ENCODE results near the gene TBC1D2B.
A peak's percentile ranks its signal among the peaks of the same experiment; 100 is the strongest.

Gene TBC1D2B

DNA sequence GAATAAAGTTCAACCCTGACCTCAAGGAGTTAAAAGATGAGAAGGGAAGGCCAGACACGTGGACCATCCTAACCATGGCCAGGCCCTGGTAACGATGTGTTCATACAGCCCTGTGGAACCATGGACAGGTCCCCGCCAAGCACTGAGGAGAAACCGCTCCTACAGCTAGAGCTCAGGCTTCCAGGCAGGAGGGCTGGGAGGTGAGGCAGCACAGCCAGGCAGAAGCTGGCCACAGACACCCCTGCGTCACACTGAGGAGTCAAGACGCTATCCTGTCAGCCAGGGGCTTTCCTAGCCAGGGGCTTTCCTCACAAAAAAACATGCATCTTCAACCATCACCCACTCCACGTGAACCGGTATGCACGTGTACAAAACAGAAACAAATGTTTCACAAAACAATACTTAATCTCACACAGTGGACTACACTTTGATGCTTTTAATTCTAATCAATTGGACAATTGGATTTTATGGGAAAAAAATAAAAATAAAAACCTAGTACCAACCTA lies 73.2 kb downstream of the TBC1D2B start:
- no peak for TF ChIP-seq SIN3A (IDR thresholded peaks at IDR 0.05; ENCODE audit: borderline replicate concordance, insufficient read depth, low read length)
- no peak for TF ChIP-seq FOXP2 (optimal IDR thresholded peaks at IDR 0.05; ENCODE audit: borderline replicate concordance, extremely low read depth, extremely low read length, insufficient read depth)
- TF ChIP-seq POLR2AphosphoS5 (IDR thresholded peaks at IDR 0.05; ENCODE audit: low read depth, low read length): no peak
- no peak for TF ChIP-seq TAF1 (IDR thresholded peaks at IDR 0.05; ENCODE audit: borderline replicate concordance, insufficient read depth, low read length)
- TF ChIP-seq, protein P1, sequence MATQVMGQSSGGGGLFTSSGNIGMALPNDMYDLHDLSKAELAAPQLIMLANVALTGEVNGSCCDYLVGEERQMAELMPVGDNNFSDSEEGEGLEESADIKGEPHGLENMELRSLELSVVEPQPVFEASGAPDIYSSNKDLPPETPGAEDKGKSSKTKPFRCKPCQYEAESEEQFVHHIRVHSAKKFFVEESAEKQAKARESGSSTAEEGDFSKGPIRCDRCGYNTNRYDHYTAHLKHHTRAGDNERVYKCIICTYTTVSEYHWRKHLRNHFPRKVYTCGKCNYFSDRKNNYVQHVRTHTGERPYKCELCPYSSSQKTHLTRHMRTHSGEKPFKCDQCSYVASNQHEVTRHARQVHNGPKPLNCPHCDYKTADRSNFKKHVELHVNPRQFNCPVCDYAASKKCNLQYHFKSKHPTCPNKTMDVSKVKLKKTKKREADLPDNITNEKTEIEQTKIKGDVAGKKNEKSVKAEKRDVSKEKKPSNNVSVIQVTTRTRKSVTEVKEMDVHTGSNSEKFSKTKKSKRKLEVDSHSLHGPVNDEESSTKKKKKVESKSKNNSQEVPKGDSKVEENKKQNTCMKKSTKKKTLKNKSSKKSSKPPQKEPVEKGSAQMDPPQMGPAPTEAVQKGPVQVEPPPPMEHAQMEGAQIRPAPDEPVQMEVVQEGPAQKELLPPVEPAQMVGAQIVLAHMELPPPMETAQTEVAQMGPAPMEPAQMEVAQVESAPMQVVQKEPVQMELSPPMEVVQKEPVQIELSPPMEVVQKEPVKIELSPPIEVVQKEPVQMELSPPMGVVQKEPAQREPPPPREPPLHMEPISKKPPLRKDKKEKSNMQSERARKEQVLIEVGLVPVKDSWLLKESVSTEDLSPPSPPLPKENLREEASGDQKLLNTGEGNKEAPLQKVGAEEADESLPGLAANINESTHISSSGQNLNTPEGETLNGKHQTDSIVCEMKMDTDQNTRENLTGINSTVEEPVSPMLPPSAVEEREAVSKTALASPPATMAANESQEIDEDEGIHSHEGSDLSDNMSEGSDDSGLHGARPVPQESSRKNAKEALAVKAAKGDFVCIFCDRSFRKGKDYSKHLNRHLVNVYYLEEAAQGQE (IDR thresholded peaks at IDR 0.05; ENCODE audit: insufficient read depth in 1 of 2, low read depth in 2 of 2, low read length in 2 of 2): peak; percentile 73 to 83

- TF ChIP-seq POLR2AphosphoS5 (IDR thresholded peaks at IDR 0.05; ENCODE audit: low read depth, low read length) (no peak), SIN3A (IDR thresholded peaks at IDR 0.05; ENCODE audit: borderline replicate concordance, insufficient read depth, low read length) (no peak), TAF1 (IDR thresholded peaks at IDR 0.05; ENCODE audit: borderline replicate concordance, insufficient read depth, low read length) (no peak), FOXP2 (optimal IDR thresholded peaks at IDR 0.05; ENCODE audit: borderline replicate concordance, extremely low read depth, extremely low read length, insufficient read depth) (no peak)
- TF ChIP-seq, protein P1 (IDR thresholded peaks at IDR 0.05; ENCODE audit: insufficient read depth in 1 of 2, low read depth in 2 of 2, low read length in 2 of 2): no peak
These were observed 73.9 kb downstream of the TBC1D2B start for GRCh38 chr15:78003539-78004008.

DNA sequence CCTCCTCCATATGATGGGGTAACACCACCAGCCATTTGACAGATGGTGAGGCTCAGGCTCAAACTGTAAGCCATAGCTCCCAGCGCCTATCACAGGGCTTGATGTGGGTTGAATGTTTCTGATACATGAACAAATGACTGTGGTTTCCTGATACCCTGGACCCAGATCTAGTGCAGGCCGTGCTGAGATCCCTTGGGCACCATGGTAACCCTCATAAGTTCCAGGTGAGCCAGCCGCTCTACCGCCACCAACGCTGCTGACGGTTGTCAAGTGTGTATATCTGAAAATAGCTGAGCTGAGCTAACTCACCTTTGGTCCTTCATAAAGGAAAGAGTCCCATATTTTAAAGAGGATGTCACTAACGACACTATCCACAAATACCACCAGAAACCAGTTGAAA lies 74.5 kb downstream of the TBC1D2B start:
- TF ChIP-seq FOXP2 (optimal IDR thresholded peaks at IDR 0.05; ENCODE audit: borderline replicate concordance, extremely low read depth, extremely low read length, insufficient read depth) (no peak), SIN3A (IDR thresholded peaks at IDR 0.05; ENCODE audit: borderline replicate concordance, insufficient read depth, low read length) (no peak), POLR2AphosphoS5 (IDR thresholded peaks at IDR 0.05; ENCODE audit: low read depth, low read length) (no peak), TAF1 (IDR thresholded peaks at IDR 0.05; ENCODE audit: borderline replicate concordance, insufficient read depth, low read length) (no peak)
- TF ChIP-seq, protein P1 (IDR thresholded peaks at IDR 0.05; ENCODE audit: insufficient read depth in 1 of 2, low read depth in 2 of 2, low read length in 2 of 2): no peak

- TF ChIP-seq TAF1 (IDR thresholded peaks at IDR 0.05; ENCODE audit: borderline replicate concordance, insufficient read depth, low read length) (no peak), FOXP2 (optimal IDR thresholded peaks at IDR 0.05; ENCODE audit: borderline replicate concordance, extremely low read depth, extremely low read length, insufficient read depth) (no peak), POLR2AphosphoS5 (IDR thresholded peaks at IDR 0.05; ENCODE audit: low read depth, low read length) (no peak), SIN3A (IDR thresholded peaks at IDR 0.05; ENCODE audit: borderline replicate concordance, insufficient read depth, low read length) (no peak)
- TF ChIP-seq, protein P1 (IDR thresholded peaks at IDR 0.05; ENCODE audit: insufficient read depth in 1 of 2, low read depth in 2 of 2, low read length in 2 of 2): no peak
These were observed 75.9 kb downstream of the TBC1D2B start for GRCh38 chr15:78001656-78002055.

DNA sequence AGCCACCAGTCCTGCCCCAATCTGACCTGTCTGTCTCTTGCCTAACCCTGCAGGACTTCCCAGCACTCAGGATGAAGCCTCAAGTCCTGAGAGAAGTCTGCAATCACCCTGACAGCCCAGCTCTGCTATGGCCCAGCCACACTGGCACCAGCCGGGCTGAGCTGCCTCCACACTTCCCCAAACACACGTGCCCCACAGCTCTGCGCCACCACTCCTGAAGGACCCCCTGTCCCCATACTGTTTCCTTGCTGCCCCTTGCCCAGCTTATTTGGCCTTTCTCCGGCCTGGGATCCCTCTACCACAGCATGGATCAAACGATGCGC lies 76.6 kb downstream of the TBC1D2B start:
- TF ChIP-seq, protein P1 (IDR thresholded peaks at IDR 0.05; ENCODE audit: insufficient read depth in 1 of 2, low read depth in 2 of 2, low read length in 2 of 2): no peak
- TF ChIP-seq SIN3A (IDR thresholded peaks at IDR 0.05; ENCODE audit: borderline replicate concordance, insufficient read depth, low read length): no peak
- TF ChIP-seq POLR2AphosphoS5 (IDR thresholded peaks at IDR 0.05; ENCODE audit: low read depth, low read length): no peak
- TF ChIP-seq TAF1 (IDR thresholded peaks at IDR 0.05; ENCODE audit: borderline replicate concordance, insufficient read depth, low read length): no peak
